ENCODE measurements around the gene MEX3D.

Gene MEX3D

DNA sequence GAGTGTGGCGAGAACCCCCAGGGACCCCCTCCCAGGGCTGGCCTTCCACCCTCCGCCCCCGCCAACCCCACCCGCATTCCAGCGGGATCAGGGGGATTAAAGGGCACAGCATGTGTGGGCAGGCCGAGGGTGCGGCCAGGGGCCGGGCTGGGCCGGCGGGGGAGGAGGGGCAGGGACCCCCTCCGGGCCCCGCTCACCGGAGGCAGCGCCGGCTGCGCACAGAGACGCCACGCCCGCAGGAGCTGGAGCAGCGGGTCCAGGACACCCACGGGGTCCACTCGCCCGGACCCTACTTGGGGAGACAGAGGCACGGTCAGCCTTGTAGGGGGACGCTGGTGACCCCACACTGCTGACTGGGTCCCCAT, 57.7 kb downstream of the MEX3D start:
- H3K9me3 Mint-ChIP-seq, result peaks cover 4% of the 10 kb centered on the region
- TF ChIP-seq, protein P1, sequence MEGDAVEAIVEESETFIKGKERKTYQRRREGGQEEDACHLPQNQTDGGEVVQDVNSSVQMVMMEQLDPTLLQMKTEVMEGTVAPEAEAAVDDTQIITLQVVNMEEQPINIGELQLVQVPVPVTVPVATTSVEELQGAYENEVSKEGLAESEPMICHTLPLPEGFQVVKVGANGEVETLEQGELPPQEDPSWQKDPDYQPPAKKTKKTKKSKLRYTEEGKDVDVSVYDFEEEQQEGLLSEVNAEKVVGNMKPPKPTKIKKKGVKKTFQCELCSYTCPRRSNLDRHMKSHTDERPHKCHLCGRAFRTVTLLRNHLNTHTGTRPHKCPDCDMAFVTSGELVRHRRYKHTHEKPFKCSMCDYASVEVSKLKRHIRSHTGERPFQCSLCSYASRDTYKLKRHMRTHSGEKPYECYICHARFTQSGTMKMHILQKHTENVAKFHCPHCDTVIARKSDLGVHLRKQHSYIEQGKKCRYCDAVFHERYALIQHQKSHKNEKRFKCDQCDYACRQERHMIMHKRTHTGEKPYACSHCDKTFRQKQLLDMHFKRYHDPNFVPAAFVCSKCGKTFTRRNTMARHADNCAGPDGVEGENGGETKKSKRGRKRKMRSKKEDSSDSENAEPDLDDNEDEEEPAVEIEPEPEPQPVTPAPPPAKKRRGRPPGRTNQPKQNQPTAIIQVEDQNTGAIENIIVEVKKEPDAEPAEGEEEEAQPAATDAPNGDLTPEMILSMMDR (IDR thresholded peaks at IDR 0.05), result no peak
- no peak overlapping the region for H3K27ac Mint-ChIP-seq
- H3K4me3 Mint-ChIP-seq, result no peak overlapping the region
- H3K27me3 Mint-ChIP-seq (ENCODE audit: low read depth, poor library complexity), result peaks cover 63% of the 10 kb centered on the region
- peaks cover 13% of the 10 kb centered on the region for H3K4me1 Mint-ChIP-seq
- H3K36me3 Mint-ChIP-seq (ENCODE audit: low read depth), result no peaks in the 10 kb centered on the region
- no peak for DNase-seq

DNA sequence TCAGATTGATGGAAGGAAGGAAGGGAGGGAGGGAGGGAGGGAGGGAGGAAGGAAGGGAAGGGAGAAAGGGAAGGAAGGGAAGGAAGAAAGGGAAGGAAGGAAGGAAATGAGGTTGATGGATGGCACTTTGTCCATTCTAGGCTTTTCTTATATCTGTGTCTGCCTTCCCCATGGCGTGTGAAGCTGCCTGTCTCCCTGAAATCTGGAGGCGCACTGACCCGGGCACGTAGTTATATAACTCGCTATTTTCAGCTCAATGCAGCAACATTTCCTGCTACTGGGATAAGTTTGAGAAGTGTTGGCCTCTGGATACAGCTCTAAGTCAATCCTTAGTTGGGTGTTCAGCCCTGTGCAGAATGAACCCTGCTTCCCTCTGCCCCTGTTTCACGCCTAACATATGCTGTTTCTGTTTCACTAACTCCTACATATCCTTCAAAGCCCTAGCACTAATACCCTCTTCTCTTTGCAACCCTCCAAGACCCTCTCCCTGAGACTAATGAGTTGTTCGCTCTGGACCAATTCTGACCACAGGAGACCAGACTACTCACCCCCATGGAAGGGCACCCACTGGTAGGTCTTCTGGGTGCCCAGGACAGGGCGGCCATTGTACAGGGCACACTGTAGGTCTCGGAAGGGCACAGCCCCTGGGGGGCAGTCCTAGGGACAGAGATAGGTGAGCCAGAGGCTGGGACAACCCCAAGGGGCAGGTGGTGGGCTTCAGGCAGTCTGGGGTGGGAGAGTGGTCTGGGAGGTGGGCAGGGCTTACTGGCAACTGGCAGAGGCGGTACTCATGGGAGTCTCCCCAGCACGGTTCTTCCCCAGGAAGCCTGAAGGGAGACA, 58.3 kb downstream of the MEX3D start:
- peaks cover 4% of the 10 kb centered on the region for H3K9me3 Mint-ChIP-seq
- TF ChIP-seq, protein P1 (IDR thresholded peaks at IDR 0.05), result no peak
- H3K4me1 Mint-ChIP-seq, result peaks cover 13% of the 10 kb centered on the region
- DNase-seq, result no peak
- H3K27me3 Mint-ChIP-seq (ENCODE audit: low read depth, poor library complexity), result peaks cover 63% of the 10 kb centered on the region
- no peak overlapping the region for H3K27ac Mint-ChIP-seq
- H3K4me3 Mint-ChIP-seq, result no peak overlapping the region
- no peaks in the 10 kb centered on the region for H3K36me3 Mint-ChIP-seq (ENCODE audit: low read depth)

DNA sequence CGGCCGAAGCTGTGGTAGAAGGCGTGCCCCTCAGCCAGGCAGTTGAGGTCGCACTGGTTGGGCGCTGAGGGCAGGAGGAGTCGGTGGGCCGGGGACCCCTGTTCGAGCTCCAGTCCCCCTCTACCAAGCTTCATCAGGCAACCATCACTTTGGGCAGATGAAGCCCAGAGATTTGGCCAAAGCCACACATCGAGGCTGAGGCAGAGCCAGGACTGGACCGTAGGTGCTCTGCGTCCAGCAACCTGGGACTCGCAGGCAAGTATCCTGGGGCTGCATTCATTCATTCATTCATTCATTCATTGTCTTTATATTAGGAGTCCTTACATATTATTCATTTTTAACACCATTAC, 59.6 kb downstream of the MEX3D start:
- Mint-ChIP-seq H3K36me3 (ENCODE audit: low read depth) (no peaks in the 10 kb centered on the region), H3K4me3 (peak overlapping the region; percentile 55), H3K27me3 (ENCODE audit: low read depth, poor library complexity) (peaks cover 65% of the 10 kb centered on the region), H3K27ac (no peak overlapping the region), H3K9me3 (peaks cover 4% of the 10 kb centered on the region), H3K4me1 (peaks cover 22% of the 10 kb centered on the region)
- DNase-seq, result no peak
- TF ChIP-seq, protein P1 (IDR thresholded peaks at IDR 0.05), result no peak

DNA sequence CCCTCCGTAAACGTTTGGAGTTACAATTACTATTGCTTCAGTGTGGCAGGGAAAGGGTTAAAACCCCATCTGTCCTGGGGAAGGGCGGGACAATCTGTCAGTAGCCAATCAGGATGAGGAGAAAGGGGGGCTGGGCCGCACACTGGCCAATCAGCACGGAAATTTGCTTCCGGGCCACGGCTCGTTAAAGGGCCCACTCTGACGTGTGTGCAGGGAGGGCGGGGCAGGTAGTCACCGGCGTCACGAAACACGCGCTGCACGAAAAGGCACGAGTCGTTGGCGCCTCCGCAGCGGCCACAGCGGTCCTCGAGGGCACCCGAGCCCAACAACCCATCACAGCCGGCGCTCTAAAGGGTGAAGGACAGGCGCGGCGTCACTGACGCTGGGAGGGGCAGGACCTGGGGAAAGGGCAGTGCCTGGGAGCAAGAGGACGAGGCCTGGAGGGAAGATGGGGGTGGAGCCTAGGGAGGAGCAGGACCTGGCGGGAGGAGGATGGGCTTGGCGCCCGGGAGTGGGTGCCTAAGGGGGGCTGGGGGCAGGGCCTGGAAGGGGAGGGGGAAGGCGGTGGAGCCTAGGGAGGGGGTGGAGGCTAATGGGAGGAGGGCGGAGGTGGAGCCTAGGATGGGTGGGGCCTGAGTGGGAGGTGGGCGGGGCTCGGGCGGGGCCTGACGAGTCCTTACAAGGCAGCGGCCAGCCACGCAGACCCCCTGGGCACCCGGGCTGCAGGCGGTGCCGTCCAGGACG, 60.2 kb downstream of the MEX3D start:
- Mint-ChIP-seq H3K36me3 (ENCODE audit: low read depth) (no peaks in the 10 kb centered on the region), H3K4me1 (peaks cover 23% of the 10 kb centered on the region), H3K27me3 (ENCODE audit: low read depth, poor library complexity) (peaks cover 71% of the 10 kb centered on the region), H3K27ac (peak overlapping the region; percentile 99), H3K4me3 (peak overlapping the region; percentile 86), H3K9me3 (peaks cover 4% of the 10 kb centered on the region)
- TF ChIP-seq, protein P1 (IDR thresholded peaks at IDR 0.05), result no peak
- peak; percentile 92 for DNase-seq

DNA sequence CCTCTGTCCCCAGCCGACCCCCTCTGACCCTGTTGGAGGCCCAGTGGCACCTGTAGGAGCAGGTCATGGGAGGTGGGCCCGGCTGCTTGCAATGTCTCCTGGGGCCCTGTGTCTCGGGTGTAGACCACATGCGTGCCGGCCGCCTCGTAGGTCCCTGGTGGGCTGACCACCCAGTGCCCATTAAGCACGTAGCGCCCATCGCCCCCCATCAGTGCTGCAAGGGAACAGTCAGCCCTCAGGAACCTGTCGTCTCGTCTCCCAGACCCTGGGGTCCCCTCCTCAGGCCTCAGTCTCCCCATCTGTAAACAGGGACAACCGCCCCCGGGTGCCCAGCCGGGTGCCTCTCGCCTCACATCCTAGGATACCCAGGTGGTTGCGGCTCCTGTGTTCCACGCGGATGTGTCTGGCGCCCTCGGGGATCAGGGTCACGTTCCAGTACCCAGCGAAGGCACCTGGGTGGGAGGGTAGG, 60.9 kb downstream of the MEX3D start:
- Mint-ChIP-seq H3K4me3 (no peak overlapping the region), H3K9me3 (peaks cover 4% of the 10 kb centered on the region), H3K27ac (no peak overlapping the region), H3K27me3 (ENCODE audit: low read depth, poor library complexity) (peaks cover 72% of the 10 kb centered on the region), H3K4me1 (peaks cover 23% of the 10 kb centered on the region), H3K36me3 (ENCODE audit: low read depth) (no peaks in the 10 kb centered on the region)
- DNase-seq, result no peak
- TF ChIP-seq, protein P1 (IDR thresholded peaks at IDR 0.05), result no peak

Data from nephron progenitor cell (in vitro differentiated cells).